Left lung (tissue), 10 donors: ENCODE measurements around the gene PRDM5. TPM values are rescaled to one million over a fixed set of nuclear protein-coding genes. Genes with fewer than 3 reads are reported as not detected.

Experiments
- ATAC-seq: fragments of 200-7000 bp; cut with Tn5 transposase; one replicate; pipeline ENCODE4 v1.9.1; 2020; ENCODE audit warnings: moderate library complexity
- DNase-seq, 4 donors: peaks; one replicate each; pipeline ENCODE4 v3.0.0-alpha.2; 2013 to 2020
- H3K27ac ChIP-seq, 2 donors: fragments of 200-600 bp; sonication (generic) in 1 of 2; one replicate each; pipeline versions ENCODE4 v1.5.0 to v1.8.0; 2020 to 2021
- H3K27me3 ChIP-seq, 2 donors: fragments of 200-600 bp; sonication (generic) in 1 of 2; one replicate each; pipeline versions ENCODE4 v1.5.0 to v1.8.0; 2020 to 2021
- H3K36me3 ChIP-seq, 2 donors: fragments of 200-600 bp; sonication (generic) in 1 of 2; one replicate each; pipeline versions ENCODE4 v1.5.0 to v1.8.0; 2020 to 2021
- H3K4me1 ChIP-seq, 2 donors: fragments of 200-600 bp; one replicate each; pipeline ENCODE4 v1.8.0; 2021
- H3K4me3 ChIP-seq, 2 donors: fragments of 200-600 bp; sonication (generic) in 1 of 2; one replicate each; pipeline versions ENCODE4 v1.5.0 to v1.8.0; 2020 to 2021; ENCODE audit warnings: mild to moderate bottlenecking in 1 of 2
- H3K9me3 ChIP-seq, 2 donors: fragments of 200-600 bp; sonication (generic) in 1 of 2; one replicate each; pipeline versions ENCODE4 v1.5.0 to v1.8.0; 2020 to 2021
- CTCF ChIP-seq, 2 donors: fragments of 200-600 bp; sonication (generic) in 1 of 2; IDR thresholded peaks; one replicate each; pipeline versions ENCODE4 v1.5.0 to v1.8.0; 2021; ENCODE audit warnings: antibody characterized with exemption in 2 of 2
- intact Hi-C, 2 donors: fragments of 100-400 bp; cut with DNase I; formaldehyde crosslinking; loops; one replicate each; pipeline versions ENCODE4 v1.11.2 to v1.14.2; 2022
- polyA plus RNA-seq, 6 donors: library from polyadenylated mRNA; unstranded; fragments of 120-200 nt; gene quantifications; one replicate each; pipeline ENCODE4 v1.2.1, GENCODE V29; 2013; ENCODE audit not compliant: insufficient read length in 6 of 6
- total RNA-seq, 2 donors: library from RNA; stranded (reverse); fragmentation: NEBNext Ultra II Directional; extraction: Animal tissue kit (Norgen Biotek cat#: 25700); gene quantifications; one replicate each; pipeline ENCODE4 v1.2.1, GENCODE V29; 2021
- donor health status: DM: no; HTN: yes; CAD: no.
- donor health status: DM: no; HTN: no; CAD: no.

Gene PRDM5
- total and polyA plus RNA-seq, 8 donors: 12.1 to 35.1 (median 30.3) TPM

GRCh38 chr4:120881846-120882245, 40.7 kb downstream of the PRDM5 start:
- Histone ChIP-seq H3K36me3 (peaks cover 0 to 6% of the 10 kb centered on the region in 2 donors), H3K27ac (no peak overlapping the region), H3K27me3 (no peaks in the 10 kb centered on the region), H3K9me3 (peaks cover 0 to 15% of the 10 kb centered on the region in 2 donors), H3K4me3 (no peak overlapping the region), H3K4me1 (no peaks in the 10 kb centered on the region)
- intact Hi-C loops: no loop called here
- TF ChIP-seq CTCF (IDR thresholded peaks at IDR 0.05): no peak
- no peak for ATAC-seq
- no peak for DNase-seq

GRCh38 chr4:120881351-120881750, 41.2 kb downstream of the PRDM5 start:
- Histone ChIP-seq H3K9me3 (peaks cover 0 to 15% of the 10 kb centered on the region in 2 donors), H3K27ac (no peak overlapping the region), H3K4me1 (no peaks in the 10 kb centered on the region), H3K4me3 (no peak overlapping the region), H3K36me3 (peaks cover 0 to 6% of the 10 kb centered on the region in 2 donors), H3K27me3 (no peaks in the 10 kb centered on the region)
- DNase-seq: no peak
- no peak for ATAC-seq
- TF ChIP-seq CTCF (IDR thresholded peaks at IDR 0.05): no peak
- intact Hi-C loops: no loop called here

GRCh38 chr4:120877021-120877420, 45.5 kb downstream of the PRDM5 start:
- DNase-seq: no peak
- H3K27me3 ChIP-seq: no peaks in the 10 kb centered on the region
- no peaks in the 10 kb centered on the region for H3K4me1 ChIP-seq
- no peak overlapping the region for H3K4me3 ChIP-seq
- intact Hi-C loops: no loop called here
- no peak for TF ChIP-seq CTCF (IDR thresholded peaks at IDR 0.05)
- H3K27ac ChIP-seq: no peak overlapping the region
- peaks cover 0 to 15% of the 10 kb centered on the region in 2 donors for H3K9me3 ChIP-seq
- peaks cover 0 to 4% of the 10 kb centered on the region in 2 donors for H3K36me3 ChIP-seq
- ATAC-seq: no peak

GRCh38 chr4:120874792-120875774, 47.4 kb downstream of the PRDM5 start:
- ATAC-seq: no peak
- no peaks in the 10 kb centered on the region for H3K36me3 ChIP-seq
- H3K4me3 ChIP-seq: no peak overlapping the region
- peak in 1 of 4 donors; percentile 43 for DNase-seq
- H3K27me3 ChIP-seq: no peaks in the 10 kb centered on the region
- no peak overlapping the region for H3K27ac ChIP-seq
- TF ChIP-seq CTCF (IDR thresholded peaks at IDR 0.05): no peak
- H3K4me1 ChIP-seq: peaks cover 0 to under 1% of the 10 kb centered on the region in 2 donors
- peaks cover 0 to 8% of the 10 kb centered on the region in 2 donors for H3K9me3 ChIP-seq
- intact Hi-C loops: no loop called here

GRCh38 chr4:120873554-120873953, 49.0 kb downstream of the PRDM5 start:
- DNase-seq (no peak), ATAC-seq (no peak)
- TF ChIP-seq CTCF (IDR thresholded peaks at IDR 0.05): no peak
- intact Hi-C loops: no loop called here
- peaks cover 0 to 6% of the 10 kb centered on the region in 2 donors for H3K4me1 ChIP-seq
- no peaks in the 10 kb centered on the region for H3K27me3 ChIP-seq
- H3K36me3 ChIP-seq: no peaks in the 10 kb centered on the region
- peaks cover 0 to under 1% of the 10 kb centered on the region in 2 donors for H3K9me3 ChIP-seq
- H3K27ac ChIP-seq: no peak overlapping the region
- no peak overlapping the region for H3K4me3 ChIP-seq
